Mesothelial cell of epicardium (in vitro differentiated cells): ENCODE results near the gene NCDN. TPM values are rescaled to one million over a fixed set of nuclear protein-coding genes. Genes with fewer than 3 reads are reported as not detected.

ENCODE experiments used
- DNase-seq, 2 experiments: peaks; one replicate each; pipeline ENCODE4 v3.0.0; 2021; ENCODE audit warnings: low spot score in 2 of 2; ENCODE audit not compliant: unreplicated experiment in 2 of 2
- H3K27ac Mint-ChIP-seq: 2 replicates; pipeline ENCODE4 v1.8.0; 2021; ENCODE audit warnings: mixed read lengths
- H3K27me3 Mint-ChIP-seq: 2 replicates; pipeline ENCODE4 v1.8.0; 2021; ENCODE audit warnings: low read depth, mixed read lengths
- H3K36me3 Mint-ChIP-seq: 2 replicates; pipeline ENCODE4 v1.8.0; 2021; ENCODE audit warnings: mixed read lengths
- H3K4me1 Mint-ChIP-seq: 2 replicates; pipeline ENCODE4 v1.8.0; 2021; ENCODE audit warnings: mixed read lengths
- H3K4me3 Mint-ChIP-seq: 2 replicates; pipeline ENCODE4 v1.8.0; 2021; ENCODE audit warnings: mild to moderate bottlenecking, moderate library complexity, mixed read lengths
- H3K9me3 Mint-ChIP-seq: 2 replicates; pipeline ENCODE4 v1.8.0; 2021; ENCODE audit warnings: mixed read lengths
- total RNA-seq: library from RNA; stranded (reverse); gene quantifications from 3 replicates; pipeline ENCODE4 v1.2.1, GENCODE V29; 2021
- TF ChIP-seq, protein P1 (sequence below): fragments of 200-600 bp; sonication (generic); IDR thresholded peaks from one replicate; pipeline ENCODE4 v1.5.0; 2021; ENCODE audit warnings: antibody characterized with exemption; ENCODE audit not compliant: unreplicated experiment

Gene NCDN
- total RNA-seq, 1 donor from 2014 or later: 27.8 TPM

DNA sequence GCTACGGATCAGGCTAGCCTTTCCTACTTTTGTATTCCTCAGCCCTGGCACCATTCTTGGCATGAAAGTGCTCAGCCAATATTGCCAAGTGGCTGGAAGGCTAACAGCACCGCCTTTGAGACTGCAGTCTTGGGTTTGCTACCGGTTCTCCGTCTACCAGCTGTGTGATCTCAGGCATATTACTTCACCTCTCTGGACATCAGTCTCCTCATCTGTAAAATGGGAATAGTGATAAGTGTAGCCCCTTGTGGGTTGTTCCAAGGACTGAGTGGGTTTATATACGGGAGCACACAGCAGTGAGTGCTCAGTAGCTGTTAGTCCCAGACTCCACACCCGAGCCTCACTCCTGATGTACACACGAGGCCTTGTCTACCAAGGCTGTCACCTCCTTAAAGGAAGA lies 29.2 kb downstream of the NCDN start:
- H3K4me1 Mint-ChIP-seq: no peaks in the 10 kb centered on the region
- DNase-seq: no peak
- H3K27ac Mint-ChIP-seq: no peak overlapping the region
- H3K4me3 Mint-ChIP-seq: no peak overlapping the region
- H3K36me3 Mint-ChIP-seq: peaks cover 4% of the 10 kb centered on the region
- no peaks in the 10 kb centered on the region for H3K9me3 Mint-ChIP-seq
- TF ChIP-seq, protein P1, sequence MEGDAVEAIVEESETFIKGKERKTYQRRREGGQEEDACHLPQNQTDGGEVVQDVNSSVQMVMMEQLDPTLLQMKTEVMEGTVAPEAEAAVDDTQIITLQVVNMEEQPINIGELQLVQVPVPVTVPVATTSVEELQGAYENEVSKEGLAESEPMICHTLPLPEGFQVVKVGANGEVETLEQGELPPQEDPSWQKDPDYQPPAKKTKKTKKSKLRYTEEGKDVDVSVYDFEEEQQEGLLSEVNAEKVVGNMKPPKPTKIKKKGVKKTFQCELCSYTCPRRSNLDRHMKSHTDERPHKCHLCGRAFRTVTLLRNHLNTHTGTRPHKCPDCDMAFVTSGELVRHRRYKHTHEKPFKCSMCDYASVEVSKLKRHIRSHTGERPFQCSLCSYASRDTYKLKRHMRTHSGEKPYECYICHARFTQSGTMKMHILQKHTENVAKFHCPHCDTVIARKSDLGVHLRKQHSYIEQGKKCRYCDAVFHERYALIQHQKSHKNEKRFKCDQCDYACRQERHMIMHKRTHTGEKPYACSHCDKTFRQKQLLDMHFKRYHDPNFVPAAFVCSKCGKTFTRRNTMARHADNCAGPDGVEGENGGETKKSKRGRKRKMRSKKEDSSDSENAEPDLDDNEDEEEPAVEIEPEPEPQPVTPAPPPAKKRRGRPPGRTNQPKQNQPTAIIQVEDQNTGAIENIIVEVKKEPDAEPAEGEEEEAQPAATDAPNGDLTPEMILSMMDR: no peak
- no peaks in the 10 kb centered on the region for H3K27me3 Mint-ChIP-seq

DNA sequence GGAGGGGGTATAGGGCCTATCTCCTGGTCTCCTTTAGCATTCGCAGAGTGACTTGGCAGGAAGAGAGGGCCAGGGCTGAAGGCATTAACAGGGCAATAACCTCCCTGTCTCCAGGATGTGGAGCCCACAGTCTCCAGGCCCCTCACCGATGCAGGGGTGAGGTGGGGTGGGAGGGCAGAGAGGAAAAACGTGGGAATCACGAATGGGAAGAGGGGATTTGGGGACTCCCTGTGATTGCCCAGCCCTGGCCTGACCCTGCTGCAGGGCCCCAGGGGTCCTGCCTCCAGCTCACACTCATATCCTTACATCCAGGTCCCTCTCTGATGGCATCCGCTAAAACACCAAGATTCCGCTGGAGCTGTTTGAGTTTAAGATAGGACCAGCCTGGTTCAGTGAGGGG lies 30.1 kb downstream of the NCDN start:
- DNase-seq: no peak
- peaks cover 4% of the 10 kb centered on the region for H3K36me3 Mint-ChIP-seq
- H3K4me1 Mint-ChIP-seq: peaks cover under 1% of the 10 kb centered on the region
- TF ChIP-seq, protein P1: no peak
- H3K9me3 Mint-ChIP-seq: no peaks in the 10 kb centered on the region
- no peak overlapping the region for H3K4me3 Mint-ChIP-seq
- no peaks in the 10 kb centered on the region for H3K27me3 Mint-ChIP-seq
- no peak overlapping the region for H3K27ac Mint-ChIP-seq

DNA sequence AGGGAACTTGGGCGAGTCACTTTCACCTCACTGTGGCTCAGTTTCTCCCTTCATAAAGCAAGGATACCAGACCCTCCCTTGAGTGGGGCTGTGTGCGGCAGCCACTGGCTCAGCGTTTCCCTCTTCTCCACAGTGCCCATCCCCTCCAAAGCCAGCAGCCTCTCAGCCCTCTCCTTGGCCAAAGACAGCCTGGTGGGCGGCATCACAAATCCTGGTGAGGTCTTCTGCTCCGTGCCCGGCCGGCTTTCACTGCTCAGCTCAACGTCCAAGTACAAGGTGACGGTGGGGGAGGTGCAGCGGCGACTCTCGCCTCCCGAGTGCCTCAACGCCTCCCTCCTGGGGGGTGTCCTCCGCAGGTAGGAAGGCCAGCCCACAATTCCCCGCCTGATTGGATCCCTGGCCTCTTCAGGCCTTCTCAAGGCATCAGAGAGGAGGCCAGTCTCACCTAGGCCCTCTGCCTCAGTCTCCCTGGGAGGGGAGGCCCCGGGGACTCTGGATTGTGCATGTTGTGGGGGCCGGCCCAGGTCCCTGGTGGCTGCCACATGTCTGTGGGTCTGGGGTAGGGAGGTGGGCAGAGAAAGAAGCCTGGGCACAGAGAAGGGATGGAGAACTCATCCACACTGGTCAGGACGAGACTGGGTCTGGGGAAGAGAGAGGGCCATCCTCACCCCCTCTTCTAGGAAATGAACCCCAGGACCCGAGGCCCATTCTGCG lies 30.8 kb downstream of the NCDN start:
- Mint-ChIP-seq H3K27ac (no peak overlapping the region), H3K4me3 (no peak overlapping the region), H3K9me3 (no peaks in the 10 kb centered on the region), H3K4me1 (peaks cover 7% of the 10 kb centered on the region), H3K36me3 (peaks cover 4% of the 10 kb centered on the region), H3K27me3 (no peaks in the 10 kb centered on the region)
- TF ChIP-seq, protein P1: no peak
- no peak for DNase-seq

DNA sequence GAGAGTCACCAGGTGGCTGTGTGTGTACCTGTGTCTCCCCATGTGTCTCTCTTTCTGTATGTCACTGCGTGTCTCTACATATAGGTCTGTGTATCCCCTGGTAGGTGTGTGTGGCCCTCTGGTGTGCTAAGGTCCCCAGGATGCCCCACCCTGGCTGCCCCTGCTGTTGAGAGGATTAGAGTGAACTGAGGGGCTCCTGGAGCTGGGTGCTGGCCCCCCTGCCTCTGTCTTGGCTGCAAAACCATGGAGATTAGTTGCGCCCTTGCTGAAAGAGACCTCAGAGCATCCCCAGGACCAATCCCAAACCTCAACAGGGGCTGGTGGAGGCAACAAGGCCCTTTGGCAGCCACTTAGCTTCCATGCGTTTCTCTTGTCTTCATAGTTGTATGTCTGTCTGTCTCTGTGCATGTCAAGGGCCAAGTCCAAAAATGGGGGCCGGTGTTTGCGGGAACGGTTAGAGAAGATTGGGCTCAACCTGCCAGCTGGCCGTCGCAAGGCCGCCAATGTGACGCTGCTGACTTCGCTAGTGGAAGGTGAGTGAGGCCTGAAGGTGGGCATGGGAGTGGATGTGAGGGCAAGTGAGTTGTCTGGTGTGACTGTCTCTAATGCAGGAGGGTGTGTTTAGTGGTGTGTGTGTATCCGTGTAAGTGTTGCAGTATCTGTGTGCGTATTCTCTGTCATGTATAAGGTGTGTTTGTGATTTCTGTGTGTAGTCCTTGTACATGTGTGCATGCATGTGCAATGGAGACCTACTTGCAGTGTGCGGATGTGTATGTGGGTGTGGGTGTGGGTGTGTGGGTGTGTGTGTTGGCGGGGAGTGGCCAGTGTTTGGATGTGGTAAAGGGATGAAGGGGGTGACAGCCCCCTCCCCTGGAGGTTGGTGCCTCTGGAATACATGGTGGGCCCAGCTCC lies 32.2 kb downstream of the NCDN start:
- H3K9me3 Mint-ChIP-seq: no peaks in the 10 kb centered on the region
- DNase-seq: no peak
- H3K4me1 Mint-ChIP-seq: peaks cover 13% of the 10 kb centered on the region
- H3K4me3 Mint-ChIP-seq: no peak overlapping the region
- H3K27ac Mint-ChIP-seq: no peak overlapping the region
- H3K36me3 Mint-ChIP-seq: peaks cover 4% of the 10 kb centered on the region
- TF ChIP-seq, protein P1: no peak
- no peaks in the 10 kb centered on the region for H3K27me3 Mint-ChIP-seq

DNA sequence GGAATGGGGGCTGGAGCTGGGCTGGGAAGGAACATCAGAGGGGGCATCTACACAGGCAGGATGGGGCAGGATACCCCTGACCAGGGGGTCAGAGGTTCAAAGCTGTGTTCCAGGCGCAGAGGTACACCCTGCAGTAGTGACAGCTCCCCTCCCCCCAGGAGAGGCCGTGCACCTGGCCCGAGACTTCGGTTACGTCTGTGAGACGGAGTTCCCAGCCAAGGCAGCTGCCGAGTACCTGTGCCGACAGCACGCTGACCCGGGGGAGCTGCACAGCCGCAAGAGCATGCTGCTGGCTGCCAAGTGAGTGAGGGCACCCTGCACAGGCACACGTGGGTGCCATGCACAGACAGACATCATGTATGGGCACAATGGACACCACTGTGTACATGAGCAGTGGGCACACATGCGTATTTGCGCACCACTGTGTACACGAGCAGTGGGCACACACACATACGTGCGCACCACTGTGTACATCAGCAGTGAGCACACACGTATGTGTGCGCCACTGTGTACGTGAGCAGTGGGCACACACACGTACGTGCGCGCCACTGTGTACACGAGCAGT lies 33.0 kb downstream of the NCDN start:
- no peak overlapping the region for H3K27ac Mint-ChIP-seq
- no peak overlapping the region for H3K4me3 Mint-ChIP-seq
- no peak for DNase-seq
- TF ChIP-seq, protein P1: no peak
- peaks cover 13% of the 10 kb centered on the region for H3K4me1 Mint-ChIP-seq
- H3K36me3 Mint-ChIP-seq: peaks cover 4% of the 10 kb centered on the region
- H3K9me3 Mint-ChIP-seq: no peaks in the 10 kb centered on the region
- H3K27me3 Mint-ChIP-seq: no peaks in the 10 kb centered on the region
